Measurements from ENCODE around the gene POP4.

POP4 gene

DNA sequence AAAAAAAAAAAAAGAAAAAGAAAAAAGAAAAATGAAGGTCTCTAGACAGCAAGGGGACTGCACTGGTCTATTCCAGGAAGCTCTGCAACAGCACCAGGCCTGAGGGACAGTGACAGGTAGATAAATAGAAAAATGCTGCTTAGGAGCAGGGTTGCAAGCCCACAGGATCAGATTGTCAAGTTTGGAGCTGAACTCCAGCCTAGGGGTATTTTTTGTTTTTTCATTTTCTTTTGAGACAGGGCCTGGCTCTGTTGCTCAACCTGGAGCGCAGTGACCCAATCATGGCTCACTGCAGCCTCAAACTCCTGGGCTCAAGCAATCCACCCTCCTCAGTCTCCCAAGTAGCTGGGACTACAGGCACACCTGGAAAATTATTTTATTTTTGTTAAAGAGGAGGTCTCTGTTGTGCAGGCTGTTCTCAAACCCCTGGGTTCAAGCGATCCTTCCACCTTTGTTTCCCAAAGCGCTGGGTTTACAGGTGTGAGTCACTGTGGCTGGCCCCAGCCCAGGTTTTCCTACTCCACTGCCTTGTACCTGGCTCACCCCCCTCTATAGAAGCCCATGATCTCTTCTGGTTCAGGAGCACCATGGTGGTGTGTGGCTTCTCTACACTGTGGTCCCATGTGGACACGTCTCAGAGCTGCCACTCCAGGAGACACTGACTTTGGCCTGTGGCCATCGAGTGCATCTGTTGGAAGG lies 23.9 kb downstream of the POP4 start:
- DNase-seq (ENCODE audit: low spot score) = no peak

DNA sequence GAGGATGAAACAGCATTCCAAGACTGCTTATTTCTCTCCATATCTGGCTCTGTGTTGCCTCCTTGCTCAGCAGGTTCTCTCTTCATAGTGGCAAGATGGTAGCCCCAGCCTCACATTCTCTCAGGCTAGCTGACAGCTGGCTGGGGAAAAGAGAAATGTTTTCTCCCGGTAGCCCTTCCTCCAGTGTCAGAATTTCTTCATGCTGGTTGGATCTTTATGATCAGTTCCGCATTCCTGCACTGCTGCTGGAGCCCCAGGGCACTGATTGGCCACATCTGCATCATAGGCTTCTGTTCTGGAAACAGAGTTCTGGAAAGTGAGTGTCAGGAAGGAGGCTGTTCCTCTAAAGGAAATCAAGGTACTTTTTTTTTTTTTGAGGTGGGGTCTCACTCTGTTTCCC lies 24.6 kb downstream of the POP4 start:
- no peak for DNase-seq (ENCODE audit: low spot score)

DNA sequence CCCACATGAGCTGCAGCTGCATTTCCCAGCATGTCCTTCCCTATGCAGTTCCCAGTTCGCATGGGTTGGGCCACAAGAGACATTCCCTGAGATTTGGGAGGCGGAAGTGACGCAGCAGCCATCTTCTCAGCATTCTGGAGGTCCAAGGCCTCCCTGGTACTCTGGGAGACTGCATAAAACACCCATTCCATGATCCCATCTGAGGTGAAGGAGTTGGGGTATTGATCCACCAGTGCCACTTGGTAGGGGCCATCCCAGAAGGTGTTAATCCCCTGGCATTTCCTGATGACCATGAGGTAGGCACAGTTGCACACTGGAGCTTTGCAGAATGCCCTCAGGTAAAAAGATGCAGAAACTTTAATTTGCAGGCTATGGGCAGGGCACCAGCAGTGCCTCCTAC lies 25.4 kb downstream of the POP4 start:
- no peak for DNase-seq (ENCODE audit: low spot score)

DNA sequence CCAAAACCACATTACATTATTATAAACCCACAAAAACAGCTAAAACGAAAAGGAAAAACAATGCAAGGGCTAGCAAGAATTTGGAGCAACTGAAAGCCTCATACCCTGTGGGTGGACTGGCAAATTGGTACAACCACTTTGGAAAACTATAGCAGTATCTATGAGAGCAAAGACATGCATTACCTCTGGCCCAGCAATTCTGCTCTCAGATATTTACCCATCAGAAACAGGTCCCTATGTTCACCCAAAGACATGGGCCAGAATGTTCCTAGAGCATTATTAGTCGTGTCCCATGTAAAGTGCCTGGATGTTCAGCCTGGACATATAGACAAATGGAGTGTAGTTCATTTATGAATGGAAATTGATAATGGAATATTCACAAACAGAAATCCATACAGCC lies 27.9 kb downstream of the POP4 start:
- DNase-seq (ENCODE audit: low spot score) = no peak

DNA sequence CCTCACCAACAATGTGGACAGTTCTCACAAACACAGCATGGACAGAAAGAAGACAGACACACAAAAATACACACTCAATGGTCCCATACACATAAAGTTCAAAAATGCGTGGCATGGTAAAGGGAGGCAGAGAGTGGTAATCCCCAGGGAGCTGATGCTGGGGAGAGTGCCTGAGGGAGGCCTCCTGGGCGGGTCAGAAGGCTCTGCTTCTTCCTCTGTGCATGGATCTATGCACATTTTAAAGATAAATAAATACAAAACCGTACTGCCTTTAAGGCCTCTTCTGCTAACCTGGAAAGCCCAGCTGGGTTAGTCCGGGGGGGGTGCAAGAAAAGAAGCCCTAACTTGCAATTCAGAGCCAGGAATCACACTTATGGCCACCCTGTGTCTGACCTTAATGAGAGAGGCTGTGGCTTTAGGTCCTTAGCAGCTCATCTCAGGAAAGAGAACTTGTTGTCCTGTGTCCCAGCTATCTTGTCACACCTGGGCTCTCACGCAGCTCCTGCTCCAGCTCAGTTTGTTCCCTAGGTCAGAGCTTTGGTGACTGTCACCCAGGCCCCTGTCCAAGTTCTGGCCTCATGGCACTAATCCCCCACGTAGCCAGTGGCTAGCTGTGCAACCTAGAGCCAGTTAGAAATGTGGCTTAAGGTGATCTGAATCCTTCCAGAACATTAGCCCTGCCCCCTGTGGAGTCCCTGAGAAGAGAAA lies 28.5 kb downstream of the POP4 start:
- no peak for DNase-seq (ENCODE audit: low spot score)

DNA sequence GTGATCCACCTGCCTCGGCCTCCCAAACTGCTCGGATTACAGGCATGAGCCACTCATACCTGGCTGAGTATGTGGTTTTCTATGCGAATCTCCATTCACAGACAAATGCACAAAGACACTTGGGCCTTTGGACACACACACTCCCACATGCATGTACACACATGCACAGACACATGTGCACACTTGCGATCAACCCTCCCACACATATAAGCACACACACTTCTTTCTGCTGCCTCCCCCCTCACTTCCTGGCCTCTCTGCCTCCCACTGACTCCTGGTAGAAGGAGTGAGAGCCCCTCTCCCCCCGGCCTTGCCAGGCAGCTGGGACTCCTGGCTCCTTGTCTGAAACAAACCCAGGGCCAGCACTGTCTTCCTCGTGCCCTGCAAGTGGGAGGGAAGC lies 29.9 kb downstream of the POP4 start:
- no peak for DNase-seq (ENCODE audit: low spot score)

DNA sequence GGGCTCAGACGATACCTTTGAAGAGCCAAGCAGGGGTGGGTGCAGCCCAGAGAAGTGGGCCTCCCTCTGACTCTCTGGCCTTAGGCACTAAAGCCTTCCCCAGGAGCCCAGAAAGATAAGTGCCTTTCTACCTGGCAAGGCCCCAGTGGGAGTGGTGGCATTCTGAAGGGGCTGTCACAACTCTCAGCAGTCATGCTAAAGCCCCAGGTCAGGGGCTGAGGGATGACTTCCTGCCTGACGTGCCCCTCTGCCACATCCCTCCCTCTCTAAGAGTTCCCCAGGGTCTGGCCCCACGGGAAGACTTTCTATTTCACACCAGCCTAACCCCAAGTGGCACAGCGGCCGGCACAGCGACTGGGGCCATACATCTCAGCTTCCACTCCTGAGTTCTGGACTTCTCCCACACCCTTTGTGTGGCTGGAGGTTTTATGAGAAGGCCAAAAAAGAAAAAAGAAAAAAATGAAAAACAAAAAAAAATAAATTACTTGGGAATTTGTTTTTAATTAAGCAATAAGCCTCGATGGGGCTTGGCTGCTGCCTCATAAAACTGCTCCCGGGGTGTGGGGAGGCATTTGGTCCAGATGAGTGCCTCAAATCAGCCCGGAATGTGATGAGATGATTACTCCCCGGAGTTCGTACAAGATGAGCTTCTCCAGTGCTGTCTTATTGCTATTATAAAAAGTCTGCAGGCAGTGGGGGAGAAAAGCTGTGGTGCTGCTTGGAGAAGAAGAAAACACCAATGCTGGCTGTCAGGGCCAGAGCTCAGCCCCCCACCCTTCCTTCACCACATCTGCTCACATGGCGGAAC lies 30.7 kb downstream of the POP4 start:
- no peak for DNase-seq (ENCODE audit: low spot score)

DNA sequence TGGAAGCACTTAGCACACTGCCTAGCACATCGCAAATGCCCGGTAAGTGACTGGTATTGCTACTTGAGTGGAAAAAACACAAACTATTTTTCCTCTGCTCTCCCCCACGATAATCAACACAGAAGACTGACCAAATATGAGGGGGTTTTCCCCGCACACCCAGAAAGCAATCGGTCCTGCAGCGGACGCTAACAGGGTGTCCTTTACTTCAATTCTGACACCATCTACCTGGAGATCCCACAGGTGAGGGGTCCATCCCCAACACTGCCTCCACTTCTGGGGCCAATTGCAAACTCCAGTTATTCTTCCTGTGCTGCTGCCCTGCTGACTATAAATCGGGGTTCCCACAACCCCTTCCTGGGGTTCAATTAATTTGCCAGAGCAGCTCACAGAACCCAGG lies 33.0 kb downstream of the POP4 start:
- DNase-seq (ENCODE audit: low spot score) = no peak

DNA sequence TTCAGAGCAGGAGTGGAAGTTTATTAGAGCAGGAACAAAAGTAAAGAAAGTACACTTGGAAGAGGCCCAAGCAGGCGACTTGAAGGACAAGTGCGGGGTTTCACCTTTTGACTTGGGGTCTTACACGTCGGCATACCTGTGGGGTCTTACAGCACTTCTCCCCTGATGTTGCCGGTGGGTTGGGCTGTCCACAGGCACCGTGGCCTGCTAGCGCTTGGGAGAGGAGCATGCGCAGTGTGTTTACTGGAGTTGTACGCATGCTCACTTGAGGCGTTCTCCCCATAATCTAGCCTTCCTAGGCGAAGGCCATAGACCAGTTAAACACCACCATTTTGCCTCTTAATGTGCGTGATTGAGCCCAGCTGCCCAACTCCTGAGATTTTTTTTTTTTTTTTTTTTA lies 34.1 kb downstream of the POP4 start:
- no peak for DNase-seq (ENCODE audit: low spot score)

DNA sequence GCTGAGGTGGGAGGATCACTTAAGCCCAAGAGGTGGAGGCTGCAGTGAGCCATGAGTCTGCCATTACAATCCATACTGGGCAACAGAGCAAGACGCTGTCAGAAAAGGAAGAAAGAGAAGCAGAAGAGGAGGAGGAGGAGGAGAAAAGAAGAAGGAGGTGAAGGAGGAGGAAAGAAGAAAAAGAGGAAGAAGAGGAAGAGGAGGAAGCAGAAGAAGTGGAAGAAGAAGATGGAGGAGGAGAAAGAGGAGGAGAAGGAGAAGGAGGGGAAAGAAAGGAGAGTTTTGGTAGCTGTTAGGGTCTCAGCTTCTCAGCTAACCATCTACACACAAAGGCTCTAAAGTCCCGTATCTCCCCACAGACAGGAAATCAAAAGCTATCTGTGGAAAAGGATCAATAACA lies 35.5 kb downstream of the POP4 start:
- no peak for DNase-seq (ENCODE audit: low spot score)

DNA sequence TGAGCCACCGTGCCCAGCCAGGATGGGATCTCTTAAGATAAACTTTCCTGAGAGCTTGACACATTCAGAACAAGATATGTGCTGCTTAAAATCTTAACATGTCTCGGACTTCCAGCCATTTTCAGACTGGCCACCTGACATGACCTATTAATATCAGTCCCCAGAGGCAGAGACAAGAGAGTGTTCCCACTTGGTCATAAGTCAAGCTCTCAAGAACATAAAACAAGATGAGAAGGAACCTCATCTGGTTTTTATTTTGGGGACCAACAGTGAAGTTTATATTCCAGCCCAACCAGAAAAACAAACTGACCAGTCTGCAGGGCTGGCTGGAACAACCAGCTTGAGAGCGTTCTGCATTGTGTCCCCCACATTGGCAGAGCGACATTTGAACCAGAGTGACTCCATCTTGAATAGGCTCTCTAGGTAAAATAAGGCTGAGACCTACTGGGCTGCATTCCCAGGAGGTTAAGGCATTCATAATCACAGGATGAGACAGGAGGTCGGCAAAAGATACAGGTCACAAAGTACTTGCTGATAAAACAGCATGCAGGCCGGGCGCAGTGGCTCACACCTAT lies 37.4 kb downstream of the POP4 start:
- DNase-seq (ENCODE audit: low spot score) = no peak

DNA sequence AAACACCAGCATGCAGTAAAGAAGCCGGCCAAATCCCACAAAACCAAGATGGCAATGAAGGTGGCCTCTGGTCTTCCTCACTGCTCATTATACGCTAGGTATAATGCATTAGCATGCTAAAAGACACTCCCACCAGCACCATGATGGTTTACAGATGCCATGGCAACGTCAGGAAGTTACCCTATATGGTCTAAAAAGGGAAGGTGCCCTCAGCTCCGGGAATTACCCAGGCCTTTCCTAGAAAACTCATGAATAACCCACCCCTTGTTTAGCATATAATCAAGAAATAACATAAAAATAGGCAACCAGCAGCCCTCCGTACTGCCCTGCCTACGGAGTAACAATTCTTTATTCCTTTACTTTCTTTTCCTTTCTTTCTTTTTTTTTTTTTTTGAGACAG lies 38.1 kb downstream of the POP4 start:
- DNase-seq (ENCODE audit: low spot score) = no peak

DNA sequence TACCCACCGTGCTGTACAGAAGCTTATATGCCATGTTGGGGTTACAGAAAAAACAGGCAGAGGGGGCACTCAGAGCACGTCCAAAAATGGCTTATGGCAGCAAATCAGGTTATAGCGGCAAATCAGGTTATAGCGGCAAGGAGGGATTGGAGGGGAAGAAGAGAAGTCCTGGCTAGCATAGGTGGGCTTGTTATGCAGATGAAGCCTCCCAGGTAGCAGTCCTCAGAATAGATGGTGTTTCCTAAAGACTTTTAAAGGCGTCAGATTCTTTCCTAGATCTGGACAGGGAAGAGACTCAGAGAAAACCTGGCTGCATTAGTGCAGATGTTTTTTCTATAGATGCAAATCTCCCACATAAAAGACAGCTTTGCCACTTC lies 39.4 kb downstream of the POP4 start:
- no peak for DNase-seq (ENCODE audit: low spot score)

DNA sequence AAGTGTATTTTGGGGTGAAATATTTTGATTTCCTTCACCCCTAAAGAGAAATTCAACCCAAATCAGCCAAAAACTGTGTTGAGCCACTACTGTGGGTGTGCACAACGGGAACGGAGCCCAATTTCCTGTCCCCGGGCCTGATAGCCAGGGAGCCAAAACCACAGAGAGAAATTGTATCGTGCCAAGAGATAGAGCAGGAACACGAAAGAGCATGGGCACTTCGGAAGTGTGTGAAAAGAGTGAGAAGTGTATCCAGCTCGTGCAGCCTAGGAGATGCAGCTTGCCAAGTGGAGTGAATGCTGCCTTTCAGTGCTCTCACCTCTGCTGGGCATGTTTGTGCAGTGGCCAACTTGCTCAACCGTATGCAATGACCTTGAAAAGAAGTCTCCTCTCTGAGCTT lies 39.8 kb downstream of the POP4 start:
- DNase-seq (ENCODE audit: low spot score) = no peak

DNA sequence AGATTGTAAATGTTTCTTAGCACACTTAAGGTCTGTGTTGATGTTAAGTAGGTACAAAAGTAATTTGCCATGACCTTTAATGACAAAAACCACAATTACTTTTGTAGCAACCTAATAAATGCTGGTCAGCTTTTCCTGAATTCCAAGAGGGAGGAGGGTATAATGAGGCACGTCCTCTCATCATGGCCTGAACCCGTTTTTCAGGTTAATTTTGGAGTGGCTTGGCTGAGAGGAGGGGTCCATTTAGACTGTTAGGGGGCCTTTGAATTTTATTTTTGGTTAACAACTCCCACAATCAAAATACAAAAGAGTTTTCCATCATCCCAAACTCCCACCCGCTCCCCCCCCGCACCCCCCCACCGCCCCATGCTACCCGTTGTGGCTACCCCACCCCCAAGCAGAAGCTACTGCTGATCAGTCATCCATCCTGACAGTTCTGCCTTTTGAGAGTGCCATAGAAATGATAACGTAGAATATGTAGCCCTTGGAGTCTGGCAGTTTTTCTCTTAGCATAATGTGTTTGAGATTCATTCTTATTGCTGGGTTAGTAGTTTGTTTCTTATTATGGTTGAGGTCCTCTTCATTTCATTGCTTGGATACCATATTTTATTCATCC lies 44.8 kb downstream of the POP4 start:
- no peak for DNase-seq (ENCODE audit: low spot score)

DNA sequence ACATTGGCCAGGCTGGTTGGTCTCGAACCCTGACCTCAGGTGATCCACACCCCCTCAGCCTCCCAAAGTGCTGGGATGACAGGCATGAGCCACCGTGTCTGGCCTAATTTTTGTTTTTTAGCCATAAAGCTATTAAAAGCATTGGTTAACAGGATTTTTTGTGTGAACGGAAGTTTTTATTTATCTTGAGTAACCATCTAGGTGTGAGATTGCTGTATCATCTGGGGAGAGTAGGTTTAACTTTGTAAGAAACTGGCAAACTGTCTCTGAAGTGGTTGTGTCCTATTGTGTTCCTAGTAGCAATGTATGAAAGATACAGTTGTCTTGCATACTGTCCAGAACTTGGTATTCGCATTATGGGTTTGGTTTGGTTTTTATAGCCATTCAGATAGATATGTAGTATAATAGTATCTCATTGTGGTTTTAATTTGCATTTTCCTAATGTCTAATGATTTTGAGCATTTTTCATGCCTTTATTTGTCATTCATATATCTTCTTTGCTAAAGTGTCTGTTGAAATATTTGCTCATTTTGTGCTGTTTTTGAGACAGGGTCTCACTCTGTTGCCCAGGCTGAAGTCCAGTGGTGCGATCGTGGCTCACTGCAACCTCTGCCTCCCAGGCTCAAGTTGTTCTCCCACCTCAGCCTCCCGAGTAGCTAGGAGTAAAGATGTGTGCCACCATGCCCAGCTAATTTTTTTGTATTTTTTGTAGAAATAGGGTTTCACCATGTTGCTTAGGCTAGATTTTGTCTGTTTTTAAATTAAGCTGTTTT lies 45.7 kb downstream of the POP4 start:
- no peak for DNase-seq (ENCODE audit: low spot score)

DNA sequence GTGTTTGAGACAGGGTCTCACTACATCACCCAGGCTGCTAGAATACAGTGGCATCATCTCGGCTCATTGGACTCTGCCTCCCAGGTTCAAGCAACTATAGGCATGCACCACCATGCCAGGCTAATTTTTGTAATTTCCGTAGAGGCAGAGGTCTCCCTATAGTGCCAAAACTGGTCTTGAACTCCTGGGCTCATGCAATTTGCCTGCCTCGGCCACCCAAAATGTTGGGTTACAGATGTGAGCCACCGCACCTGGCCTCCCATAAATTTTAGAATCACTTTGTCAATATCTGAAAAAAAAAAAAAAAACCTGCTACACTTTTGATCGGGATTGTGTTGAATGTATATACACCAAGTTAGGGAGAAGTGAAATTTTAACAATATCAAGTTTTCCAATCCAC lies 47.3 kb downstream of the POP4 start:
- no peak for DNase-seq (ENCODE audit: low spot score)

DNA sequence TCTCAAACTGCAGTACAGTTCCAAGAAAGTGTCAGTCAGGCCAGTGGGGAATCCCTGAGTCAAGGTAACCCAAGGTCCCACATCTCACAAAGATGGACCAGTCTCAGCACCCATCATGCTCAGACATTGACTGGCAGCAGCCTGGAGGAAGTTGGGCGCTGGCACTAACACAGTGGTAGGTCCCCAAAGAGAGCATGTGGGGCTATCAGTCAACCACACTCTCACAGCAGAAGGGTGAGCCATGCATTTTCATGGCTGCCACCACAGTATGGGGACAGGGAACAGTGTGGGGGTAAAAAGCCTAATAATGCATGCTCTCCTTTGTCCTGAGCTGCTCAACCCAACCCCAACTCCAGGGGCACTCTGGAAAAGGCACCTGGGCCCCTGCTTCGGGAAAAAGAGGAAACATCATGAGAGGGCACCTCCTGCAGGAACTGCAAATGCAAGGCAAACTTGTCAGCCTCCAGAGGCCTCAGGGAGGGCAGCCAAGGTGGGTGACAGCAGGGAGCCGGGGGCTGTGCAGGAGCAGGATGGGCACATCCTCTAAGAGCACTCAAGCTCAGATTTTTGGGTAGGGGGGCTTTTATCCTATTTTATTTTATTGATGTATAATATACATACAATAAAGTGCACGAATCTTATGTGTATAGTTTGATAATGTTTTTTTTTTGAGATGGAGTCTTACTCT lies 49.7 kb downstream of the POP4 start:
- DNase-seq (ENCODE audit: low spot score) = no peak

DNA sequence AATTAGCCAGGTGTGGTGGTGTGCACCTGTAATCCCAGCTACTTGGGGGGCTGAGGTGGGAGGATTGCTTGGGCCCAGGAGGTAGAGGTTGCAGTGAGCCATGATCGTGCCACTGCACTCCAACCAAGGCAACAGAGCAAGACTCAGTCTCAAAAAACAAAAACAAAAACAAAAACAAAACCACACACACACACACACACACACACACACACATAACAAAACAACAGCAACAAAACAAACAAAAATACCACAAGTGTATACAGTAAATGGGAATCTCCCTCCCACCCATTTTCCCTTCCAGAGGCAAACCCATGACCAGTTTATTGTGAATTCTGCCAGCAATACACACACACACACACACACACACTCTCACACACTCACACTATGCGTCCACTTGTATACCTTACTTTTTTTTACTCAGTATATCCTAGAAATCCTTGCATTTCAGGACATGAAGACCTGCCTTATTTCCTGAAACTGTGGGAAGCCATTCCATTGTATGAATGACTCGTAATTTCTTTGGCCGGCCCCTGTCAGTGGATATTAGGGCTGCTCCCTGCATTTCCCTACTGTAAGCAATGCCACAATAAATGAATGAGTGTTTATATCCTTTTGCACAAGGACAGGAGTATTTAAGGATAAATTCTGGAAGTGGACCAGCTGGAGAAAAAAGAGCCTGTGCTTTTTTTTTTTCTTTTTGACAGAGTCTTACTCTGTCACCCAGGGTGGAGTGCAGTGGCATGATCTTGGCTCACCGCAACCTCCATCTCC lies 52.3 kb downstream of the POP4 start:
- no peak for DNase-seq (ENCODE audit: low spot score)

DNA sequence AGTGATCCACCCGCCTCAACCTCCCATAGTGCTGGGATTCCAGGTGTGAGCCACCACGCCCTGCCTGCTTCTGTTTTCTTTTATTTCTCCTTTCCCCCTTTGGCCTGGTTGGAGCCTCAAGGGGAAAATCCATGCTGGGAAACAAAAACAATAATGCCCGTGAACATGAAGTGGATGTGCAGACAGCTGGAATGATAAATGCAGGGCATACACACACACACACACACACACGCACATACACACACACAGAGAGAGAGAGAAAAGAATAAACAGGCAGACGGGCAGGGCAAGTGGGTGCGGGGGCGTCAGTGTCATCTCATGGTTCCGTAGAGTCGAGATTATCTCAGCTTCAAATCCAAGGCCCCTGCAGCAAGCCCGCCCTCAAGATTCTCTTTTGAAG lies 54.8 kb downstream of the POP4 start:
- no peak for DNase-seq (ENCODE audit: low spot score)

DNA sequence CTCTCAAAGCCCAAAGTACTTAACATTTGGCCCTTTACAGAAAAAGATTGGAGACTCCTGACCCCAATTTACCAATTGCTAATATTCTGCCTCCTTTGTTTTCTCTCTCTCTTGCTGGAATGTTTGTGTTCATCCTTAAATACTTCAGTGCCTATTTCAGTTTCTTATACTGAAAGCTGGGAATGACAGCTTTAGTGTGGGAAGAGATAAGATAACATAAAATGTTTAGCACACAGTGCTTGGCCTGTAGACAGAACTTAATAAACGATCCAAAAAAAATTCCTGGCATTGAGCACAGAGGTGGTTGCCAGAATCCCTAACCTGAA lies 56.2 kb downstream of the POP4 start:
- DNase-seq (ENCODE audit: low spot score) = no peak

Measured in NAMALWA (cell line).